ENCODE results near the gene WDR3.

The WDR3 gene

GRCh38 chr1:118007391-118007790 is 77.9 kb downstream of the WDR3 start:
- TF ChIP-seq CTCF (IDR thresholded peaks at IDR 0.05; ENCODE audit: extremely low read depth, missing control alignments): no peak
- DNase-seq (ENCODE audit: low spot score): no peak

- TF ChIP-seq CTCF (IDR thresholded peaks at IDR 0.05; ENCODE audit: extremely low read depth, missing control alignments): no peak
- DNase-seq (ENCODE audit: low spot score): no peak
These were observed 78.5 kb downstream of the WDR3 start for GRCh38 chr1:118008011-118008410.

DNA sequence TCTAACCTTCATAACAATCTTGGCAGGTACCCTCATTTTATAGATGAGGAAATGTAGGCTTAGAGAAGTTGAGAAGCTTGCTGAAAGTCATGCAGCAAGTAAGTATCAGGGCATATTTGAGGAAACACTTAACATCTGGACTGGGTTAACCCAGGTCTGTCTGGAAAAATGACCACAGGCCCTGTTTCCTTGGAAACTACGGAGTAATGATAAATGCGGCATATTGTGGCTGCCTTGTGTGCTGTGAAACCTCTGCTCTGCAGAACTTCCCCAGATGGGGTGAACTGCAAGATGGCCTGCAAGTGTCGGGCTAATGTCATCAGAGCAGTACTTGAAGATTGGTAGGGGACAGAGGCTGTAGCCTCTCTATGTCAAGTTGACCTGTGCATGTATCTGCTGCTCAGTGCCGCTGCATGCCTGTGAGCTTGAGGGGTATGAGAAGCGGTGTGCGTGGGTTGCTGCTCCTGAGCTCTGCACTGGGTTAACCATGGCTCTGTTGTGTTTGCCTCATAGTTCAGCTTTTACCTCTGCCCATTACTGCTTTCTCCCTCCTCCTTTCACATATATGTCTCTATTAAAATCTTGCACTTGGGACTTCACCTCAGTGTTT is 83.1 kb downstream of the WDR3 start:
- TF ChIP-seq CTCF (IDR thresholded peaks at IDR 0.05; ENCODE audit: extremely low read depth, missing control alignments): no peak
- DNase-seq (ENCODE audit: low spot score): no peak

DNA sequence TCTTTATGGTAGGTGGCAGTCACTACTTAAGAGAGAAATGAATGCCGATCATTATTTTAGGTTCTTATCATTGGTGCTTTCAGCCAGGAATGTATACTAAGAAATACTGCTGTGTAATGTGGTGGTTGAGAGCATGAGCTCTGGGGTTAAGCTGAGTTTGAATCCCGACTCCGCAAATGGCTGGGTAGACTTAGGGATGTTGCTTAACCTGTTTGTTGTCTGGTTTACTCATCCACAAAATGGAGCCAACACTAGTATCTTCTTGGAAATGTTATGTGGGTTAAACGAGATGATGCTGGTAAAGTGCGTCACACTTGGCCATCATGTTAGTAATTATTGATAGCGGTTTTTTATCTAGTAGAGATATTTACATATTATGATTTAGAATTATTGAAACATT is 83.8 kb downstream of the WDR3 start:
- no peak for DNase-seq (ENCODE audit: low spot score)
- TF ChIP-seq CTCF (IDR thresholded peaks at IDR 0.05; ENCODE audit: extremely low read depth, missing control alignments): no peak

- no peak for TF ChIP-seq CTCF (IDR thresholded peaks at IDR 0.05; ENCODE audit: extremely low read depth, missing control alignments)
- no peak for DNase-seq (ENCODE audit: low spot score)
These were observed 84.4 kb downstream of the WDR3 start for GRCh38 chr1:118013938-118014337.
